NCI-H2081 treated with DMSO at 0.1 percent for 48 hours (cell line): ENCODE measurements around the gene THAP3.
A peak's percentile ranks its signal among the peaks of the same experiment; 100 is the strongest.

Source experiments
- DNase-seq: peaks from one replicate; lab custom pipeline; 2025; lab: John Stamatoyannopoulos, UW

The THAP3 gene

GRCh38 chr1:6624710-6625583 is at the start of gene THAP3:
Gene THAP3, plus strand, starts transcription at chr1:6624868. Its CDS starts 351 bp downstream, at chr1:6625219.
- DNase-seq: no peak

- no peak for DNase-seq
Observed at GRCh38 chr1:6577831-6578525, 46.7 kb upstream of the THAP3 start.

GRCh38 chr1:6578624-6579373 is 45.9 kb upstream of the THAP3 start:
- no peak for DNase-seq

- peak; percentile 95 for DNase-seq
Observed at GRCh38 chr1:6579374-6580118, 45.1 kb upstream of the THAP3 start, which contains the start of gene ZBTB48. Gene ZBTB48, plus strand, starts transcription at chr1:6579994. Its CDS starts 616 bp downstream, at chr1:6580610.

- no peak for DNase-seq
Observed at GRCh38 chr1:6580119-6580592, 44.5 kb upstream of the THAP3 start.

- DNase-seq: no peak
Observed at GRCh38 chr1:6580593-6581409, 43.9 kb upstream of the THAP3 start.

GRCh38 chr1:6581561-6582305 is 42.9 kb upstream of the THAP3 start:
- no peak for DNase-seq

- DNase-seq: no peak
Observed at GRCh38 chr1:6582370-6582769, 42.3 kb upstream of the THAP3 start.

GRCh38 chr1:6584126-6585080 is 40.3 kb upstream of the THAP3 start:
- no peak for DNase-seq

GRCh38 chr1:6585081-6585722 is 39.5 kb upstream of the THAP3 start:
- no peak for DNase-seq

- DNase-seq: no peak
Observed at GRCh38 chr1:6585841-6586240, 38.8 kb upstream of the THAP3 start.

GRCh38 chr1:6586404-6586816 is 38.3 kb upstream of the THAP3 start:
- no peak for DNase-seq

- no peak for DNase-seq
Observed at GRCh38 chr1:6587261-6588005, 37.2 kb upstream of the THAP3 start.

GRCh38 chr1:6588128-6588892 is 36.4 kb upstream of the THAP3 start:
- DNase-seq: no peak

GRCh38 chr1:6588893-6589520 is 35.7 kb upstream of the THAP3 start:
- DNase-seq: no peak

GRCh38 chr1:6590046-6590445 is 34.6 kb upstream of the THAP3 start:
- no peak for DNase-seq
